HG03558 (cell line): ENCODE results near the gene NDUFS2.
"Not testable (repeated sequence)": the region's sequence is repeated elsewhere in the genome, so short reads cannot be mapped to it uniquely, and the experiment has no call there.

Experiments
- ATAC-seq: cut with Tn5 transposase; IDR thresholded peaks from one replicate; pipeline ENCODE4 v1.9.1; 2021; ENCODE audit warnings: moderate number of reproducible peaks; ENCODE audit not compliant: unreplicated experiment; ENCODE audit errors: extremely low read depth

NDUFS2 gene

DNA sequence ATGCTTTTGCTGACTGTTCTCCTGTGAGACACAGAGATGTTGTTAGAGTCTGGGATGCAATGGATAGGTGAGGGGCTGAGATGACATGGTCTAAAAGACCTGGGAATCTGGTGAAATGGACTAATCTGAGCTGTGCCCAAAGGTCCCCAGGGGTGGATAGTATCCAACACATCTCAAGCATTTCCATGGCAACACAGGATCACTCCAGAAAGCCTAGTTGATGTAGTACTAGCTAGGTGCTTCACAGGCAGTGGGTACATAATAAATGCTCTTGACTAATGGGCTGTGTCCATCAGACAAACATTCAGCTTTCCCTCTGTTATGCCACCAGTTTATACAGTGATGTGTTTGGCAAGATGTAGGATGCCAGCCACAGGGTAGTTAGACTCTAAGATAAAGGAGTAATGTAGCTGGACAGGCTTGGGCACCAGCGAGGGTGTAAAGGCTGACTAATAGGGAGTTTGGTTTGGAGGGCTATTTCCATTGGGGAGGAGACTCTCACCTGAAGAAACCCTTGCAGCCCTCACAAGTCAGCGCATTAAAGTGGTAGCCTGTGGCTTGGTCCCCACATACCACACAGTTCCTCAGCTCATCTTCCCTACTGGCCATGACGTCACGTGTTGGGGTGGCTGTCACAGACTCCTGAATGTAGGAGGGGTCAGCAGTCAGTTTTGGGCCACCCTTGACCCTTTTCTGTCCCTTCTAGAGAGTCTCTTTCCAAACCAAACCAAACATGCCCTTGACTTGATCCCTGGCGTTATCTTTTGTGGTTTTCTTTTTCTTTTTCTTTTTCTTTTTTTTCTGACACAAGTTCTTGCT lies 34.0 kb downstream of the NDUFS2 start:
- no peak for ATAC-seq

DNA sequence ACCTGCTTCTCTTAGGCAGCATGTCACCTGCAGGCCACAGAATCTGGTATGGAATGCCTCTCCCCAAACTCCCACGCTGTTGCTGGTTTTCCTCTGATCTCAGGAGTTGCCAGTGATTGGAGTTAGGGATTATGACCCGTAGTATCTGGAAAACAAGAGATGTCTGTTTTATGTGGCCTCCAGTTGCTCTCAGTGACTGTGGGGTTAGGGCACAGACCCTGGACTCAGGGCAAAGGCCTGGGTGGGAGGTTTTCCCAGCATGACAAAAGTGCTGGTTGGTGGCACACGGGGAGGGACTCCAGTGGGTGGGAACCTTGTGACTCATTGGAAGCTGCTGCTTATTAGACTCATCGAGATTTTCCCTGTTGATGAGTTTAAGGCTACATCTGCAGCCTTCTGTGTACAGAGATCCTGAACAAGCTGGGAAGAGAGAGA lies 35.9 kb downstream of the NDUFS2 start, which contains the start of gene NR1I3:
Gene NR1I3 (minus strand): TSS at position 165 of the 435 bp plus-strand sequence. CDS start 1,638 bp downstream, outside the sequence.
- no peak for ATAC-seq

DNA sequence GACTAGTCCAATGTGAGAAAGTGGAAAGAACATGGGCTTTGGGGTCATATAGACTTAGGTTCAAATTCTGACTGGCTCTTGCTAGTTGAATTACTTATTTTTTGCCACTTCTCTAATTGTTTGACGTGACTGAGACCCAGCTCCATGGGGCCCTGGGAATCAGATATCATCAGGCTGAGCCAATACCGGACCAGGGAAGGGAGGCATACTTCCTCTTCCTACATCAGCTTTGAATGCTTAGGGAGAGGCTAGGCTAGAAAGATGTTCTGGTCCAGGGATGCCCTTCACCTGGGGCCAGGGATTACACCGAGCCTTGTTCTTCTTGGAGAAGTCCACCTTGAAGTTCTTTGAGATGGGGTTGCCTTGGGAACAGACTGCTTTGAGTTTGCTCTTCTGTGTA lies 39.5 kb downstream of the NDUFS2 start:
- no peak for ATAC-seq

- no peak for ATAC-seq
These were observed 40.1 kb downstream of the NDUFS2 start for GRCh38 chr1:161242313-161242712.

DNA sequence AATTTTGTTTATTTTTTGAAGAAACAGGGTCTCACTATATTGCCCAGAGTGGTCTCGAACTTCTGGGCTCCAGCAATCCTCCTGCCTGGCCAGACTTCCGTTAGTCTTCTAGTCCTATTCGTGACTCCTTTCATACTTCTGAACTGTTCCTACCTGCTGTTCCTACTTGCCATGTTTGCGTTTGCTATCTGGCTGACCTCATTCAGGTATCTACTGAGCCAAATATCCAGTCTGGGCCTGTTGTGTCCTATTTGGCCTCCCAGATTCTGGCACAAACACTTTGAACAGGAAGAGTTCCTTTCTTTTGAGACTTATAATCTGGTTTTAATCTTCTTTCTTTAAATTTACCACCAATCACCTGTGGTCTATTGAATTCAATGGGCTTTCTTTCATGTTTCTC lies 42.7 kb downstream of the NDUFS2 start:
- ATAC-seq, result no peak

- ATAC-seq, result not testable (repeated sequence)
These were observed 47.9 kb downstream of the NDUFS2 start for GRCh38 chr1:161250100-161250499.

- ATAC-seq, result no peak
These were observed 48.7 kb downstream of the NDUFS2 start for GRCh38 chr1:161250829-161251228.

- no peak for ATAC-seq
These were observed 49.4 kb downstream of the NDUFS2 start for GRCh38 chr1:161251579-161251978.

DNA sequence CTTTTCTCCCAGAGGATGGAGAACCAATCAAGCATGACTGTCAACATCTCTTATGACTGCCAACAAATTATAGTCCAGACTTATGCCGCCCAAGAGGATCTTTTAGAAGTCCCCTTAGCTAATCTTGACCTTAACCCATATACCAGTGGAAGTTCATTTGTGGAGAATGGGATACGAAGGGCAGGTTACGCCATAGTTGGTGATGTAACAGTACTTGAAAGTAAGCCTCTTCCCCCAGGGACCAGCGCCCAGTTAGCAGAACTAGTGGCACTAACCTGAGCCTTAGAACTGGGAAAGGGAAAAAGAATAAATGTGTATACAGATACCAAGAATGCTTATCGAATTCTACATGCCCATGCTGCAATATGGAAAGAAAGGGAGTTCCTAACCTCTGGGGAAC lies 53.1 kb downstream of the NDUFS2 start:
- not testable (repeated sequence) for ATAC-seq

DNA sequence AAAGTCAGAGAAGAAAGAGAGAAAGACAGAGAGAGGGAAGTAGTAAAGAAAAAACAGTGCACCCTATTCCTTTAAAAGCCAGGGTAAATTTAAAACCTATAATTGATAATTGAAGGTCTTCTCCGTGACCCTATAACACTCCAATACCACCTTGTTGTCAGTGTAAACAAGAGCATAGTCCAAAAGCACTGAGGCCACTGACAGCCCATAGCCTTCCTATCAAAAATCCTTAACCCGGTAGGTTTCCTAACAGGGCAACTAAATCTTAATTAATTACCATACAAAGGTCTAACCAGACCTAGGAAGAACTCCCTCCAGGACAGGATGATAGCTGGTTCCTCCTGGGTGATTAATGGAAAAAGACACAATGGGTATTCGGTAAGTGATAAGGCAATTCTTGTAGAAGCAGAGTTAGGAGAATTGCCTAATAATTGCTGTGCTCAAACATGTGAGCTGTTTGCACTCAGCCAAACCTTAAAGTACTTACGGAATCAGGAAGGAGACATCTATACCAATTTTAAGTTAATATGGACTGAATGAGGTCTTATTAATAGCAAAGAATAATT lies 53.9 kb downstream of the NDUFS2 start:
- ATAC-seq, result not testable (repeated sequence)

DNA sequence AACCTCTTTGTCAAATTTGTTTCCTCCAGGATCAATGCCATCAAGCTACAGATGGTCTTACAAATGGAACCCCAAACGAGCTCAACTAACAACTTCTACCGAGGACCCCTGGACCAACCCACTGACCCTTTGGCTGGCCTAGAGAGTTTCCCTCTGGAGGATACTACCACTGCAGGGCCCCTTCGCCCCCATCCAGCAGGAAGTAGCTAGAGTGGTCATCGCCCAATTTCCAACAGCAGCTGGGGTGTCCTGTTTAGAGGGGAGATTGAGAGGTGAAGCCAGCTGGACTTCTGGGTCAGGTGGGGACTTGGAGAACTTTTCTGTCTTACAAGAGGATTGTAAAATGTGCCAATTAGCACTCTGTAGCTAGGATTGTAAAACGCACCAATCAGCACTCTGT lies 54.9 kb downstream of the NDUFS2 start:
- not testable (repeated sequence) for ATAC-seq

- ATAC-seq, result no peak
These were observed 56.5 kb downstream of the NDUFS2 start, which contains the start of gene PCP4L1 for GRCh38 chr1:161258439-161259344. Gene PCP4L1 (plus strand): TSS chr1:161258745. CDS start chr1:161258975, 230 bp downstream.

DNA sequence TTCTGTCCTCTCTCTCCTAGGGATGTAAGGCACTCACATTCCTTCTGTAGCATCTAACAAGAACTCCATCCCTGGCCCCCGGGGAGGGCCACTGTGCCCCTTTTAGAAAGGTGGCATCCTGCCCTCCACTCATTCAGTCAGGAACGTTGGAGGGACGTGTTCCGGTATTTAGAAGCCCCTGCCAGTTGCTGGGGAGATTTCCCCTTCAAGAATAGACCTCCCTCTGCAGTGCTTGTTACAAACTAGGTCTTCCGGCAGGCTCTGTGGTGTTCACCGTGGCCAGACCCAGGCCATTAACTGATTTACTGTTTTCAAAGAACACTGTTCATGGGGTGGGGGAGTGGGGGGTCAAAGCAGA lies 57.2 kb downstream of the NDUFS2 start:
- no peak for ATAC-seq

DNA sequence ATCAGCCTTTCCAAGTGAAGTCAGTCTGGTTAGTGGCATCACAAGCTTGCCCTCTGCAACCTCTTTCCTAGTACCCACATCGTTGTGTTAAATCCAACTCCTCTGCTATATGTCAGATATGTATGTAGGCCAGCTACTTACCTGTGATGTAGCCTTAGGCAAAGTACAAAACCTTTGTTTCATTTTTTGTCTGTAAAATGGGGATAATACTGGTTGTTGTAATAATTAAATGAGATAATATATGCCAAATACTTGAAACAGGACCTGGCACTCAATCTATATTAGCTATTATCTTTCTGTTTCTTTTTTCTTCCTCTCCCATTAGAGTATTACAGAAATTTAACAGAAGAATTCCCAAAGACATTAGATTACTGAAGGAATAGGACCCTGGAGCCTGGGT lies 57.6 kb downstream of the NDUFS2 start:
- ATAC-seq, result no peak

DNA sequence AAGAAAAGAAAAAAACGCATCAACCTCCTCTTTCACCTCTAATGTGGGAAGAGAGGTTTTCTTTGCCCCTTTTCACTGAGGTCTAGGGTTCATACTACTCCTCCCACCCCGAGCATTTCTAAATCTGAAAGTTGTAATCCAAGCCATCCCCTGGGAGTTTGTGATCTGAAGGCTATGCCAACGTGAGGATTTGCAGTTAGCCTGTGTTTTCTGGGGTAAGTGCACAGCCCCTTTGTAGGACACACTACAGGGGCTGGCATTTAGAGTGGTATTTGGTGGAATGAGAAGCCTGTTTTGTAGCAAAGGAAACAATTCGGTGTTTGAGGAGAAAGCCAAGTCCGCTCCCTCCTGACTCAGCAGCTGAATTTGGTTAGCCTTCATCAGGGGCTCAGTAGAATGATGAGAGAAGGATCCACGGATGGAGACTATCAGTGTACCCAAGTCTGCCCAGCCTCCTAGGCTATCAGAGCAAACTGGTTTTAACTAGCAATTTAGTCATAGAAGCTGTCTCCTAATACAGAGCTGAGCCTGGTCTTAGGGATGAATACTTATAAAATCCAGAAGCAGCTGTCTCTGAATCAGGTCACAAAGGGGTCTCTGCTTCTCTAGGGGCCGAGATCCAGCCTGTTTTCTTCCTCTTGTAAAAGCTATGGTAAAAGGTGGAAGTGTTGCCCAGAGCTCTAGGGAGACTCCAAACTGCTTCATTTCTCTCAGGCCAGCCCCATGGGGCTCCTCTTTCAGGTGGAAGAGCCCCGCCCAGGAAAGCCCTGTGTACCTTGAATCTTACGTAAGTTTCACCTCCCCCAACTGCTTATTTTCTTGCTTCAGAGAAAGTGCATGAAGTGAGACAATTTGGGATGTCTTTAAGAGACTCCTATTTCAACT lies 58.5 kb downstream of the NDUFS2 start:
- ATAC-seq, result no peak

DNA sequence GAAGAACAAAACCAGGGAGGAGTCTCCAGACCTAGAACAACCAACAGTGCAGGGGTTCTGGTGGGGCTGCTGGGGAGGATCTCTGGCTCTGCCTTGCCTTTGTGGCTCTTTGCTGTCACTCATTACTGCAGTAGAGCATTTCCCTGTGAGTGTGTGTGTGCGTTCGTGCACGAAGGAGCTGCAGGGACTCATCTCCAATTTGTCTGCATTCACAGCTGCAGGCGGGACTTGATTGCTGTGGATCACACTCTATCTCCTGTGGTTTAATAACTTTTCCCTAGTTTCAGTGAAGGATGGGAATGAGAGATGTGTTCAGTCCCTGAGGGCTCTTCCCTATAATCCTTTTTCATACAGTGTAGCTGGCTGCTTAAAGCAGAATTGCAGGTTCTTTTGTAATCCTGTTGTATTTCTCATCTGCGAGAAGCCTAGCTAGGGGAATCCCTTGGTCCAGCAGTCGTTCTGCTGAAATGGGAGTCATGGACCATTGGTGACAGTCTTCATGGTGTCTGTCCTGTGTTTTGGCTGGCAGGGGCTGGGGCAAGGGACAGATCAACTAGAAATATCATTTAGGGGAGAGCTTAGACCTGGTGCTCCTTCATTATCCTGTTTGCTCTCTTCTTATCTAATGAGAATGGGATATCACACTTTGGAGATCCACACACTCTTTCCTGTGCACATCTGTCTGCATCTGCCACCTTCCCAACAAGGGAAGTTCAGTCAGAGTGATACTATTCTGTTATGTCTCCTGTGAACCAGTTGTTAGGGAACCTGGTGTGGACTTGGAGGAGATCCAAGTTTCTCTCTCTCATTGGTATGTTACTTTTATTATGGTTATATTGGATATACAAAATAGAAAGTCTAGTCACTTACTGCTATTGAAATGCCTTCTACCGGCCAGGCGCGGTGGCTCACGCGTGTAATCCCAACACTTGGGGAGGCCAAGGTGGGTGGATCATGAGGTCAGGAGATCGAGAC lies 59.4 kb downstream of the NDUFS2 start:
- ATAC-seq, result no peak
